ENCODE measurements around the gene HDAC8.

HDAC8 gene

GRCh38 chrX:72352786-72353185 is 219.9 kb downstream of the HDAC8 start:
- POLR2A ChIA-PET, result interaction anchor here (1.1 kb wide), 1 partner anchor 216 kb away, joined by 3 read pairs; no protein-coding TSS in a partner anchor
- TF ChIP-seq CTCF (IDR thresholded peaks at IDR 0.05; ENCODE audit: control extremely low read depth, extremely low read depth, low read depth, missing control alignments), result no peak
- CTCF ChIA-PET, result interaction anchor here (1.9 kb wide), 1 partner anchor 55 kb away, joined by 4 read pairs; no protein-coding TSS in a partner anchor
- DNase-seq (ENCODE audit: extremely low spot score), result no peak

- no peak for DNase-seq (ENCODE audit: extremely low spot score)
- no peak for TF ChIP-seq CTCF (IDR thresholded peaks at IDR 0.05; ENCODE audit: control extremely low read depth, extremely low read depth, low read depth, missing control alignments)
- ChIA-PET CTCF (interaction anchor here (1.9 kb wide), 1 partner anchor 54 kb away, joined by 4 read pairs; no protein-coding TSS in a partner anchor), POLR2A (interaction anchor here (1.1 kb wide), 1 partner anchor 217 kb away, joined by 3 read pairs; no protein-coding TSS in a partner anchor)
Measured at GRCh38 chrX:72351606-72352334, 220.9 kb downstream of the HDAC8 start.

GRCh38 chrX:72349190-72349589 is 223.5 kb downstream of the HDAC8 start:
- peak; percentile 30 for DNase-seq (ENCODE audit: extremely low spot score)
- ChIA-PET POLR2A (no interaction called here), CTCF (no interaction called here)
- TF ChIP-seq CTCF (IDR thresholded peaks at IDR 0.05; ENCODE audit: control extremely low read depth, extremely low read depth, low read depth, missing control alignments), result no peak

- TF ChIP-seq CTCF (IDR thresholded peaks at IDR 0.05; ENCODE audit: control extremely low read depth, extremely low read depth, low read depth, missing control alignments), result no peak
- ChIA-PET CTCF (no interaction called here), POLR2A (no interaction called here)
- no peak for DNase-seq (ENCODE audit: extremely low spot score)
Measured at GRCh38 chrX:72348247-72348979, 224.2 kb downstream of the HDAC8 start.

GRCh38 chrX:72347366-72347765 is 225.3 kb downstream of the HDAC8 start:
- POLR2A ChIA-PET, result no interaction called here
- no peak for TF ChIP-seq CTCF (IDR thresholded peaks at IDR 0.05; ENCODE audit: control extremely low read depth, extremely low read depth, low read depth, missing control alignments)
- CTCF ChIA-PET, result interaction anchor here (1.6 kb wide), 1 partner anchor 9 kb away, joined by 4 read pairs; no protein-coding TSS in a partner anchor
- DNase-seq (ENCODE audit: extremely low spot score), result no peak

GRCh38 chrX:72346302-72346949 is 226.2 kb downstream of the HDAC8 start:
- CTCF ChIA-PET, result interaction anchor here (1.6 kb wide), 1 partner anchor 10 kb away, joined by 4 read pairs; no protein-coding TSS in a partner anchor
- no peak for TF ChIP-seq CTCF (IDR thresholded peaks at IDR 0.05; ENCODE audit: control extremely low read depth, extremely low read depth, low read depth, missing control alignments)
- no peak for DNase-seq (ENCODE audit: extremely low spot score)
- POLR2A ChIA-PET, result no interaction called here
